ENCODE data around the gene FMNL1.

The FMNL1 gene

DNA sequence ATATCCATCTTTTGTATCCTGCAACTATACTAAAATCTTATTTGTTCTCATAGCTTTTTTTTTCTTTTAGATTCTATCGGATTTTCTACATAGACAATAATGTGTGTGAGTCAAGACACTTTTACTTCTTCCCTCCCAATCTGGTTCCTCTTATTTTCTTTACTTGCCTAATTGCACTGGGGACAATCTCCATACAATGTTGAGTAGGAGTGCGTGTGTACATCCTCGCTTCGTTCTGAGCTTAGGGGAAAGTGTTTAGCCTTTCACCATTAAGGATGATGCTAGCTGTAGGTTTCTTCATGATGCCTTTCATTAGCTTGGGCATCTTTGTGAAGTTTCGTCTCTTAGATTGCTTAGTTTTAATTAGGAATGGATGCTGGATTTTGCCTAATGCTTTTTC, 37.3 kb downstream of the FMNL1 start:
- DNase-seq (ENCODE audit: low read depth in 2 of 2): no peak

DNA sequence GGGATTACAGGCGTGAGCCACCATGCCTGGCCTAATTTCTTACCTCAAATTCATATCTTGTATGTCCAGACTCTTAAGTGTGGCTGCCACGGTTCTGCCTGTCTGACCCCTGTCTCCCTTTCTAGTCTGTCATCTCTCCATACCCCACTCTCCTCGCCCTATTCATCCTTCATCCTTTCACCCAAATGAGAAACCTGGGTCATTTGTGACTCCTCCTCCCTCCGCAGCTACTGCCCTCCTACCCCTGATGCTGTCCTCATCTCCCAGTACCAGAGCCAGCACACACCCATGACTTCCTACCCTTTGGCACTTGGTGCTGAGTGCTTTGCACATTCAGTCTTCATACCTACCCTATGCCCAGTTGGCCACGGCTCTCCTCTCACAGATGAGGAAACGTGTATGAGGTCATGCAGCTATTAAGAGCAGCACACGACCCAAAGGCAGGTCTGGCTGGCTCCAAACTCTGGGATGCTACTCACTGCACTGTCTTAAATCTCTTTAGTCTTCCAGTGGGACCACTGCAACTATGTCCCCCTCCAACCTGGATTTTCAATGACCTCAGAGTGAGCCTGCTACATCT, 38.6 kb downstream of the FMNL1 start:
- no peak for DNase-seq (ENCODE audit: low read depth in 2 of 2)

DNA sequence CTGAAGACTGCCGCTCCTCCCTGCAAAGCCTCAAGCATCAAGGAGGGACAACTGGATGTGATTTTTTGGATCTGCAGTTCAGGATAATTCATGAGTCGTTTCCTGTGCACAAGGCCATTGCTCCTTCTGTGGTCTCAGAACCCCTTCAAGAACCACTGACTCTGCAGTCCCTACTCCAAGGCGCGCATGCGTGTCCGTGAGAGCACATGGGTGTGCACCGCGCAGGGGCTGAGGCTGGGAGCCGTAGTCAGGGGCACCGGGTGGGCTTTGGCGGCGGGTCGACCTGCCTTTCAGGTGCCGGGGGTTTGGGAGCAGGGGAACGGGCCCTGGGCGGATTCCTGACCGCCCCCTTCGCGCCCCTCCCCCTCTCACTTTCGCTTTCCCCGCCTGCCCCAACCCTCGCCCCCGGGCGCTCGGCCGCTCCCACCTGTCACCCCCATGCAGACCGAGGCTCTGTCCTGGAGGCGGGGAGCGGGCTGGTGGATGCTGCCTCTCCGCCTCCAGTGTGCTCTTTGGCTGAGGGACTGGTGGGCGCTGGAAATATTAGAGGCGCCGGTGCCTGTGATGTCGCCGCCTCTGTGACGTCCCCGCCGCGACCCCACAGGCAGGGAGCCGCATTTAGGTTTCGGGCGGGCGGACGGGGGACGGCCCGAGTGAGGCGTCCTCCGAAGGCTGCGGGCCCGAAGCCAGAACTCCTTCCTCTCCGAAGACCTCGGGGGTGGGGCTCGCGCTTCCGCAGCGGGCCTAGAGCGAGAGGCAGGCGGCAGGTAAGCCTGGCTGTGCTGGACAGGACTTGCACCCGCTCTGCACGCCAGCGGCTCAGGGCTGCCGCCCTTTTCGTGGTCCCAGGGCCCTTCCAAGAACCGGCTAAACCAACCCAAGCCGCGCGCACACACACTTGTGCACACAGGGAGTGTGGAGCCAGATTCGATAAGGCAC, 40.2 kb downstream of the FMNL1 start, which contains the start of gene SPATA32:
SPATA32 (minus strand) TSS at position 518 of the 939 bp plus-strand sequence; CDS start at position 440, 78 bp downstream.
- DNase-seq (ENCODE audit: low read depth in 2 of 2): peak; percentile 36 to 51

DNA sequence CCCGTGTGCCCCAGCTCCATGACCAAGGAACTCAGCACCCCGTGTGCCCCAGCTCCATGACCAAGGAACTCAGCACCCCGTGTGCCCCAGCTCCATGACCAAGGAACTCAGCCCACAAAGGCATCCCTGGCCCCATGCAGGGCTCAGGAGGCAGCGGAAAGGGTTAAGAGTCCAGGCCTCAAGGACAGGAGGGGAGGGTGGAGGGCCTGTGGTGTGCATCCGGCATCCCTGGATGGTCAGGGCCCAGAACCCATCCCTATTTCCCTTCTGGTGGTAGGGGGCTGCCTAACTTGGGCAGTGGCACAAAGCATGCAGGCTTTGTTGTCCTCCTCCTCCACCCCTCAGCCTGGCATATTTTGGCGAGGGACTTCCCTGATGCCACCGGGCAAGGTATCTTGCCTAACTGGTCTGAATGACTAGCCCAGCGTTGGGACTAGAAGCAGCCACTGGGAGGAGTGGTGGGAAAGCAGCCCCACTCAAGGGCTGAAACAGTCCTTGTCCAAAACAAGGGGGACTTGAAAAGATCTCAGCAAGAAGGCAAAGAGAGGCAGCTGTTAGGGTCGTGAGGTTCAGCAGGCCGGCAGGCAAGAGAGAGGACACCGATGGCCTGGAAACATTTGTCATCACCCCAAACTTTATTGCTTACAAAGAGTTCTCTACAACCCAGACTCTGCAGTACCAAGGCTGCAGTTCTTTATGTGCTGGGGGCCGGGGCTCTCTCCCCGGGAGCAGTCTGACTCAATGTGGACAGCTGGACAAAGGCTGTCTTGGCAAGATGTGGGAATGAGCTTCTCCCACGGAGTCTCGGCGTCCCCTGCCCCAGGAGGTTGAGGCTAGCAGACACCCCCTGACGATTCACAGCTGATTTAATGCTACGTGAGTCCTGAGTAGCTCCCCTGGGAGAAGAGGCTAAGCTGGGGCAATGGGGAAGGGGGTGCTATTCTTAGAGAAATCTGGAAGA, 41.1 kb downstream of the FMNL1 start:
- DNase-seq (ENCODE audit: low read depth in 2 of 2): no peak

DNA sequence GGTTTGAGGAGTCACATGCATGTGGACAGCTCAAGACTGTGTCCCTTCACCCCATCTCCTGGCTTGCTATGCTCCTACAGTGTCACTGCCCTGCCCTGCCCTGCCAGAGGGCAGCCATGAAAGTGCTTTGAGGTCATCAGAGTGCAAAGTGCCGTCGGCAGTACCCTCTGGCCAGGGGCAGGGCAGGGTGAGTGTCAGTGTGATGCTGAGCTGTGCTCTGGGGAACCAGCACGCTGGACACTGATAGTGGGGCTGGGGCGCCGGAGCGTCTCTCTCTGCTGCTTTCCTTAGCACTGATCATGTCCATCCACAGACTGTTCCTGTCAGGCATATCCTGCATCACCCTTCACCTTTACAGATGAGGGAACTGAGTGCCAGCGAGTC, 41.8 kb downstream of the FMNL1 start:
- DNase-seq (ENCODE audit: low read depth in 2 of 2): no peak

DNA sequence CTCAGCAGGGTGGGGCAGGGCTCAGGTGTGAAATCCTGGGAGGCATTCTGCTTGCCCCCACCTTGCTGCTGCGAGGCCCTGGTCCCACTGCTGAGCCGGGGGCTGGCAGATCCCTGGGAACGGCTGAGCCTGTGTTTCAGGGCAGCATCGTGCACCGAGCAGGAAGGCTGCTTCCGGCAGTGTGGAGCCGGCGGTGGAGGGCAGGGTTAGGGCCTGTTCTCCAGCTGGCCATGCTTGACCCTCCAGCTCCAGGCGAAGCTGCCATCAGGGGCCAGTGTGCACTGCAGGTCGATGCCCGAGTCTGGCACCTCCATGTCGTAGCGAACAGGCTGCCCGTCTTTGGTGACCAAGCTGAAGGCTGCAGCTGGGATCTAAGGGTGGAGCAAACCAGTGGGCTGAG, 42.7 kb downstream of the FMNL1 start:
- DNase-seq (ENCODE audit: low read depth in 2 of 2): no peak

DNA sequence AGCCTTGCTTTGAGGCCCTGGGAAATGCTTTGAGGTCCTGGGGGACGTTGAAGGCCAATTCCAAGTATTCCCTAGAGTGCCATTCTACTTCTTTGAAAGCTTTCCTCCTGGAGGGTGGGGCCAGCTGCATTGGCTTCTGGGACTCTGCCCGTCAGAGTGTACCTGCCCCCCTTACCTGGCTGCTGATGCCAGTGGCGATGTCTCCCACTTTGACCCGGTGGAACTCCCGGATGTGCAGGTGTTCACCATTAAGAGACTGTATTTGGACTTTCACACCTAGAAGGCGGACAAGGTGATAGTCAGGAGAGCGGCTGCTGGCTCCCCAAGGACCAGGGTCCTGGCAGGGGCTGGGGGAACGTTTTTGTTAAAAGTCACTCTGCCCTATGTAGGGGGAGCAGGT, 43.3 kb downstream of the FMNL1 start:
- DNase-seq (ENCODE audit: low read depth in 2 of 2): no peak

DNA sequence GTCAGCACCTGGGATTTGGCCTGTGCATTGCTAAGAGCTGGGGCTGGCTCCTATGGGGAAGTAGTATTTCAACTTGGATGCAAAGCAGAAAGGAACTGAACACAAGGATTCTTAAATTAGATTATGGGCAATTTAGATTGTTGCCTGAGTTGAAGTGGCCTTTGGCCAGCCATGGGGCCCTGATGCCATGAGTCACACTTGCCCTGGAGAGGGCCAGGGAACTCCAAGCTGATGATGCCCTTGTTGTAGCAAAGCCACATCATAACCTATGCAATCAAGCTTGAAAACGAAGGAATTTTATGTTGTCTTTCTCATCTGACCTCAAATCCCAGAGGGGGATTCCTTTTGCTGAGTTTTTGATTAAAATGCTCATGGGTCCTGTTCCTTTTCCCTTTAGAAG, 44.1 kb downstream of the FMNL1 start:
- DNase-seq (ENCODE audit: low read depth in 2 of 2): no peak

DNA sequence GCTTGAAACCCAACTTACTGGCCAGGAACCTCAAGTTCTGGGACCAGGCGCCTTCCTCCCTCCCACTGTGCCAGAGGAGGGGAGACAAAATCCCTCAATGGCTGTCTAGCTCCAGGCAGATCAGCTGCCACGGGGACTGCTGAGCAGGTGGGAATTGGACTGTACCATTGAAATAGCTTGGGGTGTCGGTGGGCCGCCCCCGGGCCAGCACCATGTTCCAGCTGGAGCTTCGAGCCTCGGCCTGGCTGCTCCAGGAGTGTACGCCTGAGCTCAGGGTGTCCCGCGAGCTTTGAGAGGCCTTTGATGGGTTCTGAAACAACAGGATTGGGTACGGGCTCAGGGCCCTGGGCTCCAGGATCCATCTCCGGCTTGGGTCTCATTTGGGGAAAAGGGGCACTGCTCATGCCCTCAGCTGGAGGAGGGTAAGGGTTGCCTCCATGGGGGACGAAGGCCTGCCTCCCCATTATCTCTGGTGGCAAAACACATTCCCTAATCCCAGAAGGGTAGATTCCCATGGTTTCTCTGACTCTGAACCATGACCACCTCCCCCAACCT, 44.8 kb downstream of the FMNL1 start:
- no peak for DNase-seq (ENCODE audit: low read depth in 2 of 2)

DNA sequence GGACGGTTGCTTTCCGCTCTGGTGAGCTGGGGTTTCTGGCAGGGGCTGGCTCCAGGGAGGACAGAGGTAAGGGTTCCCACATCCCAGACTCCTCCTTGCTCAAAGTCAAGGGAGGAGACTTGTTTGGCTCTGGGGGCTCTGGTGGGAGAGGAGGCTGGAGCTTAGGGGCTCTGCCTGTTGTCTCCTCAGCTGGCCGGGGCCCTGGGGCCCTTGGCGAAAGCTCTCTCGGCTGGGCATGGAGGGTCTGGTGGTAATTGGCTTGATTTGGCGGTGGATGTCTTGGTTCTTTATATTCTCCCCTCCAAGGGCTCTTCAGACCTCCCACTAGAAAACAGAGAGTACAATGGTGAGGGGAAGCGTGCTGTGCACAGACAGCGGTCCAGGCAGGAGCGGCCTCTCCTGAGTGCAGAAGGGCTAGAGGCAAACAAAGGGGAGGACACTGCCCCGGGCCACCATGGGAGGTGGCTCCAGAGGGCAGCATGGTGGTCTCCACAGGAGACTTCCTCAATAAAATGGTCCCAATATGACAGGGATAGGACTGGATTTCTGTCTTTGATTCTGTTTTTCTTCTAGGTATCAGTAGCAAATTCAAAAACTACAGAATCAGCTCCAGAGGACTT, 45.9 kb downstream of the FMNL1 start:
- no peak for DNase-seq (ENCODE audit: low read depth in 2 of 2)

DNA sequence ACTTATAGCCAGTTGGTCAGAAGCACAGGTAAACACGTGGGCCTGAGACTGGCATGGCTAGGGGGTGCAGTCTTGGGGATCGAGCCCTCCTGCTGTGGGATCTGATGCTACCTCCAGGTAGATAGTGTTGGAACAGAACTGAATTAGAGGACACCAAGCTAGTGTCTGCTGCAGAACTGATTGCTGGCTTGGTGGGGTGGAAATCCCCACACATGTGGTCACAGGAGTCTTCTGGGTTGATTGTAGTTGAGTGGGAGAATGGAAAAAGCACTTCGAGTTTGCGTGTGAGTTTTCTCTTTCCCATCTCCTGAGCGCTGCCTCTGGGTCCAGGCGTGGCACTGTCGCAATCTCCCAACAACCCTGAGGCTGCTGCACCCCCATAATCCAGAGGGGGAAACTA, 48.2 kb downstream of the FMNL1 start:
- DNase-seq (ENCODE audit: low read depth in 2 of 2): no peak

DNA sequence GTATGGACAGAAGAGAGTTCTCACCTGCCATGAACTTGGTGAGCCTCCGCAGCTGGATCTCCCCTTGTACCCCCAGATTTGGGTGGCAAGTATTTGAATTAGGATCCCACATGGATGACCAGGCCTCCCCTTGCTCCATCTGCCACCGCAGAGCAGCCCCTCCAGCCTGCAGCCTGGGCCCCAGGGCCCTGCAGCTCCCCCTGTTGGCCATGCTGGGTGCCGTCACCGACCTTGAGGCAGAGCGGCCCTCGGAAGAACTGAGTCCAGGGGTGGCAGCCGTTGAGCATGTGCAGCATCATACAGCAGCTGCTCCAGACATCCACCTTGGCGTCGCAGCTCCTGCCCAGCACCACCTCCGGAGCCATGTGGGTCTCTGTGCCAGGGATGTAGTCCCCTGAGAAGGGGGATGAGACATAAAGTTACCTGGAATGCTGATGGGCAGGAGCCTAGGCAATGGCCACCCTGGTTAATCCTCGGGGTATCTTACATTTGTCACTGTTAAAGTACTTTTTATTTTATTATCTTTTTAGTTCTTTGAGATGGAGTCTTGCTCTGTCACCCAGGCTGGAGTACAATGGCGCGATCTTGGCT, 49.2 kb downstream of the FMNL1 start:
- DNase-seq (ENCODE audit: low read depth in 2 of 2): peak in 1 of 2 donors; percentile 53

DNA sequence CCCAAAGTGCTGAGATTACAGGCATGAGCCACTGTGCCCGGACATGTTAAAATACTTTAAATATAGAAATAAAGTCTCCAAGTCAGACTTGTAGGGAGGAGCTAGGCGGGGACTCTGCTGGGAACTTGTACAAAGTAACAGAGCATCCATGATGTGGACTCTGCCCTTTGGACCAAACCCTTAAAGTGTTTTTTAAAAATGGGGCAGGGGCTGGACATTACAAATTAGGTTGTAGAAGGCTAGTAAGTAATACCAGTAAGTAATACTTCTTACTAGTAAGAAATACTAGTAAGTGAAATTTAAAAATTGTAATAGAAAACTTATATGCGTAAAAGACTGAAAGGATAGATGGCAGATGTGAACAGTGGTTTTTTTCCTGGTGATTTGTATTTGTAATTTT, 49.9 kb downstream of the FMNL1 start:
- no peak for DNase-seq (ENCODE audit: low read depth in 2 of 2)

DNA sequence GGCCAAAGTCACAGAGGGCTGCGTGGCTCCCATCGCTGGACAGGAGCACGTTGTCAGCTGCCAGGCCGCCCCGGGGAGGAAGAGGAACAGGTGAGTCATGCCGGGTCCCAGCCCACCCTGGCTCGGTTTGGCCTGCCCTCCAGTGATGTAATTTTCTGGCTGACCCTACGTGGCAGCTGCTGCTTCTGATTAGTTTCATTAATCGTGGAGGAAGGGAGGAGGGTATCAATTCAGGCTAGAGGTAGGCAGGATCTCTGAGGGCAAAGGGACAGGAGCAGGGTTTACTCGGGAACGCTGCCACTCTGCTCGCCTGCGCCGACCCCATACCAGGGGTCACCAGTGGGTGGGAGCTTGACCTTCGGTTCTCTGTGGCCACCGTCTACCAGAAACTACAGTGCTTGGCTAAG, 51.9 kb downstream of the FMNL1 start:
- no peak for DNase-seq (ENCODE audit: low read depth in 2 of 2)

DNA sequence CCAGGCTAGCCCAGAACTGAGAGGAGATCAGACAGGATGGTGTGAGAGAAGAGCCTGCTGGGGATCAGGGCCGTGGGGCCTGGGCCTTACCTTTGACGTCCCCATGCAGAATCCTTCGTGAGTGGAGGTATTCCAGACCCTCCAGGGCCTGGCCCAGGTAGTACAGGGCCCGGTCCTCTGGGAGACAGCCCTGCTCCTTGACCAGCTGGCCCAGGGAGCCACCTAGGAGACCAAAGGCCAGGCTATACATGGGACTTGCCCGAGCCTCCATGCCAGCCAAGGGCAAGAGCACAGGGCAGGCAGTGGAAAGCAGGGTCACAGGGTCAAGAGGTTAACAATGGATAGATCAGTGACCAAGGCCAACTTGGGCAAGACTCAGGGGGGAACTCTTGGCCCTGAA, 52.3 kb downstream of the FMNL1 start:
- DNase-seq (ENCODE audit: low read depth in 2 of 2): no peak

DNA sequence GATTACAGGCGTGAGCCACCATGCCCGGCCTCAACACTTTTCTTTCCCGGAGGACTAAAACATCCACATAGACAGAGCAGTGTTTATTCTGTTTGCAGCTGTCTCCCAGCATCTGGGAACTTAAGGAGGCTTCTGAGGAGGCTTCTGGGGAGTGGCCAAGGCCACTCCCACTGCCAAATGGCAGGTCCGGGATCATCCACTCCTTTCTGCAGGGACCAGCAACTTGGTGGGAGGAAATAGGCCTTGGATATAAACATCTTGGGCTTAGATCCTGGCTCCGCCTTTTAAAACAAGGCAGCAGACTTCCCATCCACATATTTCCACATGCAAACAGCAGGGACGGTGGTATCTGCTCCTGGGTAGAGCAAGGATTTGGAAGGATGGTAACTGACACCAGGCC, 54.3 kb downstream of the FMNL1 start:
- no peak for DNase-seq (ENCODE audit: low read depth in 2 of 2)

DNA sequence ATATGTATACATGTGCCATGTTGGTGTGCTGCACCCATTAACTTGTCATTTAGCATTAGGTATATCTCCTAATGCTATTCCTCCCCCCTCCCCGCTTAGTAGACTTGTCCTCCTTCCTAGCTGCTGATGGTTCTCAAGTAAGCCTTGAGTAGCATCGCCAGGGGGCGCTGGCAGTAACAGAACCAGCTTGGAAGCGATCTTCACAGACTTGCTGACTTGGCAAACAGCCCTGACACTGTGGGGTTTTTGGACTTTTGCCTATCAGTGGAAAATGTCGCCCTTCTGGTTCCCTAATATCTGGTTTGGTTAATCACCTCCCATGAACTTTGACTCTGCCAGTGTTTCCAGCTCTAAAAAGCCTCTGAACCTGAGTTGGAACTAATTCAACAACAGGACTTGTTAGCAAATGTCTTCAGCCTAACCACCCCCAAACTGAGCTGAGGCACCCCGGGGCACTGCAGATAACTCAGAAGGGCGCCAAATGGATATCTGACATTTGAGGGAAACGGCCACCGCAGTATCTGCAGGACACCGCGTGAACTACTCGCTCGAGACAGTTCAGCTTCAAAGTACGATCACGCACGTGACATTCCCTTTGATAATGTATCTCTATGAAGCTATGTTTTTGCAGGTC, 55.6 kb downstream of the FMNL1 start:
- DNase-seq (ENCODE audit: low read depth in 2 of 2): peak; percentile 83 to 87

DNA sequence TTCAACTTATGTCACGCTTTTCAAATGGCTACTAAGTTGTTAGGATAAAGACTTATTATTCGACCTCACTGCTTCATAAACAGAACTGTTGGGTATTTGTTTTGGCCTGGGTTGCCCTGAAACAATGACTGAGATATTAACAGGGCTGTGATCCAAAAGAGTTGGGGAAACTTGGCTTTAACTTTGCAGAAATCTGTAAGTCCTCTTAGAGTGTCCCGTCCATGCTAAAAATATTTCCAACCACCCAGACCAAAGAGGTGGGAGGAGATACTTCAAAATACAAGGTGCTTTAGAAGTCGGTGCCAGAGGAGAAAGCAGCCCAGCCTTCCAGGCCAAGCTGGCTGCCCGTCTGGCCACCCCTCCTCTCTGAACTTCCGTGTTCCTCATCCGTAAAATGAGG, 56.3 kb downstream of the FMNL1 start:
- no peak for DNase-seq (ENCODE audit: low read depth in 2 of 2)

DNA sequence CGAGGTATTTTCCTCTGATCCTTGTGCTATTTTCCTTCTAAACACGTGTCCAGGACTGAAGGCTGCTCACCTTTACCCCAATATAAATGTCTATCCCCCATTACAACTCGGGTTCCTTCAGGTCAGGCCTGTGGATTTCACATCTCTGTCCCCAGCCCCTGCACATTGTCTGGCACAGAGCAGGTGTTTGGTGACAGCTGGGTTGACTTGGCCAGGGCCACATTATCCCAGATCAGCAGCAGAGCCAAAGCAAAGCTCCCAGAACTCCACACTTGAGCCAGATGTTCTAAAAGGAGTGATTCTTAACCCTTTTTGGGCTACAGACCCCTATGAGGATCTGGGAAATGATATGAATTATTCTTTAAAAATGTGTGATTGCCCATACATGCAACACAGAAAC, 58.2 kb downstream of the FMNL1 start:
- no peak for DNase-seq (ENCODE audit: low read depth in 2 of 2)

Data from stimulated activated CD4-positive, alpha-beta T cell treated with anti-CD3 and anti-CD28 coated beads, Interleukin-4, amount 100 ng/mL, for 48 hours (primary cell).